ENCODE measurements around the gene AQP11.

The AQP11 gene

DNA sequence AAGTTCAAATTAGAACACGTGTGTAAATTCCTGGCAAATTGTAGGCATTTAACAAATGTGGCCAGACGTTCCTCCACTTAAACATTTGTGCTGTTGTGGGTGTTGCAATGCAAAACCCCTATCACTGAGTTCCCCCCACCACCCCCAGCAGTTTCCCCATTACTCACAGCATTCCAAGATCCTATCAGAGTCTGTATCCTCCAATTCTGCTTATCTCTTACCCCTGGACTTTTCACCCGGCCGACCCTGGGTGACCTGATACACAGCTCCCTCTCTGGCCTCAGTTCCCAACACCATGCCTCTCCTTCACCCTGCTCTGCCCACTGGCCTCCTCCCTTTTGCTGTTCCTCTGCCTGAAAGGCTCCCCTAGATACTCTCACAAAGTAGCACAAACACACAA is 31.4 kb upstream of the AQP11 start:
- ATAC-seq = no peak; the same call in 2 of the 3 replicates
- no peak for TF ChIP-seq OSR1 (CRISPR knock-in tag; IDR thresholded peaks at IDR 0.05)
- peak; percentile 62 for TF ChIP-seq ISL1 (CRISPR knock-in tag; IDR thresholded peaks at IDR 0.05)
- TF ChIP-seq, protein P1, sequence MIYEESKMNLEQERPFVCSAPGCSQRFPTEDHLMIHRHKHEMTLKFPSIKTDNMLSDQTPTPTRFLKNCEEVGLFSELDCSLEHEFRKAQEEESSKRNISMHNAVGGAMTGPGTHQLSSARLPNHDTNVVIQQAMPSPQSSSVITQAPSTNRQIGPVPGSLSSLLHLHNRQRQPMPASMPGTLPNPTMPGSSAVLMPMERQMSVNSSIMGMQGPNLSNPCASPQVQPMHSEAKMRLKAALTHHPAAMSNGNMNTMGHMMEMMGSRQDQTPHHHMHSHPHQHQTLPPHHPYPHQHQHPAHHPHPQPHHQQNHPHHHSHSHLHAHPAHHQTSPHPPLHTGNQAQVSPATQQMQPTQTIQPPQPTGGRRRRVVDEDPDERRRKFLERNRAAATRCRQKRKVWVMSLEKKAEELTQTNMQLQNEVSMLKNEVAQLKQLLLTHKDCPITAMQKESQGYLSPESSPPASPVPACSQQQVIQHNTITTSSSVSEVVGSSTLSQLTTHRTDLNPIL (CRISPR knock-in tag; IDR thresholded peaks at IDR 0.05; ENCODE audit: low read depth) = peak; percentile 30; the same call in 1 of the 2 replicates
- peak; percentile 50 for TF ChIP-seq ZFP3 (CRISPR knock-in tag; IDR thresholded peaks at IDR 0.05)
- TF ChIP-seq, protein P2, sequence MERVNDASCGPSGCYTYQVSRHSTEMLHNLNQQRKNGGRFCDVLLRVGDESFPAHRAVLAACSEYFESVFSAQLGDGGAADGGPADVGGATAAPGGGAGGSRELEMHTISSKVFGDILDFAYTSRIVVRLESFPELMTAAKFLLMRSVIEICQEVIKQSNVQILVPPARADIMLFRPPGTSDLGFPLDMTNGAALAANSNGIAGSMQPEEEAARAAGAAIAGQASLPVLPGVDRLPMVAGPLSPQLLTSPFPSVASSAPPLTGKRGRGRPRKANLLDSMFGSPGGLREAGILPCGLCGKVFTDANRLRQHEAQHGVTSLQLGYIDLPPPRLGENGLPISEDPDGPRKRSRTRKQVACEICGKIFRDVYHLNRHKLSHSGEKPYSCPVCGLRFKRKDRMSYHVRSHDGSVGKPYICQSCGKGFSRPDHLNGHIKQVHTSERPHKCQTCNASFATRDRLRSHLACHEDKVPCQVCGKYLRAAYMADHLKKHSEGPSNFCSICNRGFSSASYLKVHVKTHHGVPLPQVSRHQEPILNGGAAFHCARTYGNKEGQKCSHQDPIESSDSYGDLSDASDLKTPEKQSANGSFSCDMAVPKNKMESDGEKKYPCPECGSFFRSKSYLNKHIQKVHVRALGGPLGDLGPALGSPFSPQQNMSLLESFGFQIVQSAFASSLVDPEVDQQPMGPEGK (CRISPR knock-in tag; IDR thresholded peaks at IDR 0.05; ENCODE audit: borderline replicate concordance) = peak; percentile 55; the same call in 1 of the 2 replicates
- TF ChIP-seq SNAI2 (CRISPR knock-in tag; IDR thresholded peaks at IDR 0.05) = 0 out of 2 replicates have a peak, but pooled peaks have one; percentile 50

- peak; percentile 82 for ATAC-seq
- peak; percentile 81 for TF ChIP-seq SNAI2 (CRISPR knock-in tag; IDR thresholded peaks at IDR 0.05)
- peak; percentile 79; the same call in 1 of the 2 replicates for TF ChIP-seq CSDC2 (CRISPR knock-in tag; IDR thresholded peaks at IDR 0.05)
- TF ChIP-seq GLIS3 (CRISPR knock-in tag; IDR thresholded peaks at IDR 0.05) = 0 out of 2 replicates have a peak, but pooled peaks have one; percentile 65
- no peak for TF ChIP-seq ZFP3 (CRISPR knock-in tag; IDR thresholded peaks at IDR 0.05)
These were observed 29.9 kb upstream of the AQP11 start for GRCh38 chr11:77559686-77560401.

DNA sequence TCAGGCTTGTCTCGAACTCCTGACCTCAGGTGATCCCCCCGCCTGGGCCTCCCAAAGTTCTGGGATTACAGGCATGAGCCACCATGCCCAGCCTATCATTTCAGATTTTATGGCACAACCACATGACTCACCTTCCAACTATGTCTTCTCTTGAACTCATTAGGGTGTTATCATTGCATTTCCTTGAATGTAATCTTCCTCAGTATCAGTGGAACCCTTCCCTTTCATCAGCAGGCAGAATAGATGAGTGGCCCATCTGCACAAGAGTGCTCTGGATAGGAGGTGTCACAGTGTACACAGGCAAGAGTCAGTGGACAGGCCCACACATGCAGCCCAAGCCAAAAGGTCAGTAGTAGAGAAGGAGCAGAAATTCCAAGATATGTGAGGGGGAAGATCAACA is 29.1 kb upstream of the AQP11 start:
- TF ChIP-seq PPARA (CRISPR knock-in tag; IDR thresholded peaks at IDR 0.05; ENCODE audit: borderline replicate concordance) = no peak
- no peak for TF ChIP-seq ZFP30 (CRISPR knock-in tag; IDR thresholded peaks at IDR 0.05)
- no peak for TF ChIP-seq TOX (CRISPR knock-in tag; IDR thresholded peaks at IDR 0.05; ENCODE audit: borderline replicate concordance)
- TF ChIP-seq ESRRG (CRISPR knock-in tag; IDR thresholded peaks at IDR 0.05) = no peak
- peak; percentile 28; the same call in 1 of the 2 replicates for TF ChIP-seq ZFP3 (CRISPR knock-in tag; IDR thresholded peaks at IDR 0.05)
- peak; percentile 62 for TF ChIP-seq ISL1 (CRISPR knock-in tag; IDR thresholded peaks at IDR 0.05)
- peak; percentile 62 for ATAC-seq

DNA sequence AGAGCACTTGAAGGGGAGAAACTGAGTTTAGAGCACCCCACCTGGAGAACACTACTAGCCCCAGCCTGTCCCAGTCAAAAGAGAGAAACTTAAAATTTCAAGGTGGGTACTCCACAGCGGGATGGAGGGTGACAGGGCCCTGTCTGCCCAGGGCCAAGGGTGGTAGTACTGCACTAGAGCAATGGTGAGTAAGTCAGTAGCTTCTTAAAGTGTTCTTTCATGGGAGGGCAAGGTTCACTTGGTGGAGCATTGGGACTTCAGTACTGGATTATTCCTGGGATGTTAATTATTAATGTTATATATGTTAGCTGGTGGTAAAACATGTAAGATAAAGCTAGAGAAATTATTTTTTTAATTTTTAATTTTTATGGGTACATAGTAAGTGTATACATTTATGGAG is 28.5 kb upstream of the AQP11 start:
- ATAC-seq = no peak
- TF ChIP-seq ZNF565 (CRISPR knock-in tag; conservative IDR thresholded peaks at IDR 0.05; ENCODE audit: low read depth) (no peak), ISL1 (CRISPR knock-in tag; IDR thresholded peaks at IDR 0.05) (no peak), ZFP3 (CRISPR knock-in tag; IDR thresholded peaks at IDR 0.05) (no peak), SNAI2 (CRISPR knock-in tag; IDR thresholded peaks at IDR 0.05) (no peak), PPARA (CRISPR knock-in tag; IDR thresholded peaks at IDR 0.05; ENCODE audit: borderline replicate concordance) (no peak), ARNTL (CRISPR knock-in tag; IDR thresholded peaks at IDR 0.05; ENCODE audit: borderline replicate concordance, low read depth) (no peak), TCF4 (CRISPR knock-in tag; IDR thresholded peaks at IDR 0.05; ENCODE audit: borderline replicate concordance) (no peak), CSRNP3 (CRISPR knock-in tag; IDR thresholded peaks at IDR 0.05) (no peak), TOX (CRISPR knock-in tag; IDR thresholded peaks at IDR 0.05; ENCODE audit: borderline replicate concordance) (no peak)
- TF ChIP-seq, protein P3, sequence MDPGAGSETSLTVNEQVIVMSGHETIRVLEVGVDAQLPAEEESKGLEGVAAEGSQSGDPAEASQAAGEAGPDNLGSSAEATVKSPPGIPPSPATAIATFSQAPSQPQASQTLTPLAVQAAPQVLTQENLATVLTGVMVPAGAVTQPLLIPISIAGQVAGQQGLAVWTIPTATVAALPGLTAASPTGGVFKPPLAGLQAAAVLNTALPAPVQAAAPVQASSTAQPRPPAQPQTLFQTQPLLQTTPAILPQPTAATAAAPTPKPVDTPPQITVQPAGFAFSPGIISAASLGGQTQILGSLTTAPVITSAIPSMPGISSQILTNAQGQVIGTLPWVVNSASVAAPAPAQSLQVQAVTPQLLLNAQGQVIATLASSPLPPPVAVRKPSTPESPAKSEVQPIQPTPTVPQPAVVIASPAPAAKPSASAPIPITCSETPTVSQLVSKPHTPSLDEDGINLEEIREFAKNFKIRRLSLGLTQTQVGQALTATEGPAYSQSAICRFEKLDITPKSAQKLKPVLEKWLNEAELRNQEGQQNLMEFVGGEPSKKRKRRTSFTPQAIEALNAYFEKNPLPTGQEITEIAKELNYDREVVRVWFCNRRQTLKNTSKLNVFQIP (CRISPR knock-in tag; IDR thresholded peaks at IDR 0.05; ENCODE audit: borderline replicate concordance, low read depth) = no peak
- TF ChIP-seq, protein P4, sequence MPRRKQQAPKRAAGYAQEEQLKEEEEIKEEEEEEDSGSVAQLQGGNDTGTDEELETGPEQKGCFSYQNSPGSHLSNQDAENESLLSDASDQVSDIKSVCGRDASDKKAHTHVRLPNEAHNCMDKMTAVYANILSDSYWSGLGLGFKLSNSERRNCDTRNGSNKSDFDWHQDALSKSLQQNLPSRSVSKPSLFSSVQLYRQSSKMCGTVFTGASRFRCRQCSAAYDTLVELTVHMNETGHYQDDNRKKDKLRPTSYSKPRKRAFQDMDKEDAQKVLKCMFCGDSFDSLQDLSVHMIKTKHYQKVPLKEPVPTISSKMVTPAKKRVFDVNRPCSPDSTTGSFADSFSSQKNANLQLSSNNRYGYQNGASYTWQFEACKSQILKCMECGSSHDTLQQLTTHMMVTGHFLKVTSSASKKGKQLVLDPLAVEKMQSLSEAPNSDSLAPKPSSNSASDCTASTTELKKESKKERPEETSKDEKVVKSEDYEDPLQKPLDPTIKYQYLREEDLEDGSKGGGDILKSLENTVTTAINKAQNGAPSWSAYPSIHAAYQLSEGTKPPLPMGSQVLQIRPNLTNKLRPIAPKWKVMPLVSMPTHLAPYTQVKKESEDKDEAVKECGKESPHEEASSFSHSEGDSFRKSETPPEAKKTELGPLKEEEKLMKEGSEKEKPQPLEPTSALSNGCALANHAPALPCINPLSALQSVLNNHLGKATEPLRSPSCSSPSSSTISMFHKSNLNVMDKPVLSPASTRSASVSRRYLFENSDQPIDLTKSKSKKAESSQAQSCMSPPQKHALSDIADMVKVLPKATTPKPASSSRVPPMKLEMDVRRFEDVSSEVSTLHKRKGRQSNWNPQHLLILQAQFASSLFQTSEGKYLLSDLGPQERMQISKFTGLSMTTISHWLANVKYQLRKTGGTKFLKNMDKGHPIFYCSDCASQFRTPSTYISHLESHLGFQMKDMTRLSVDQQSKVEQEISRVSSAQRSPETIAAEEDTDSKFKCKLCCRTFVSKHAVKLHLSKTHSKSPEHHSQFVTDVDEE (CRISPR knock-in tag; IDR thresholded peaks at IDR 0.05) = no peak
- TF ChIP-seq, protein P2 (CRISPR knock-in tag; IDR thresholded peaks at IDR 0.05; ENCODE audit: borderline replicate concordance) = no peak
- TF ChIP-seq, protein P1 (CRISPR knock-in tag; IDR thresholded peaks at IDR 0.05; ENCODE audit: low read depth) = no peak
